GM18507 (cell line): Measurements from ENCODE around the gene DNAH14.
A peak's percentile ranks its signal among the peaks of the same experiment; 100 is the strongest.

ENCODE experiments used
- DNase-seq: peaks from one replicate; pipeline ENCODE4 v3.0.0; 2011; ENCODE audit warnings: low read depth; ENCODE audit not compliant: insufficient read length; ENCODE audit errors: extremely low spot score
- FAIRE-seq: peaks from 2 replicates; lab custom pipeline; 2011; peaks lifted over from hg19 to GRCh38; lab: Jason Lieb, UNC

Gene DNAH14

DNA sequence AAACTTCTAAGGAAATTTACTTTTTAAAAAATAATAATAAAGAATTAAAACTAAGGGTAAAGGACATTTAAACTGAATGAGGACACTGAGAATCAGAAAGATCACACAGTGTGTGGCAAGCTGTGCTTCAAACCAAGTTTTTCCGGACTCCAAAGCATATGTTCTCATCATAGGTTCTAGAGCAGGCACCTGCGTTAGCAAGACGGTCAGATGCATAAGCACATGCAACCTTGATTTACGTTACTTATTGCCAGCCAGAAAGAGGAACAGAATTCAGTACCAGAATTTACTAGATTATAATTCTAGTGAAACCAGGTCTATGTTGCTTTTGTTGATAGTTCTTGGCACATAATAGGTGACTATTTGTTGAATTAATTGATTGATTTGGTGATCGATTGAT lies 504.6 kb downstream of the DNAH14 start:
- DNase-seq, result no peak
- no peak for FAIRE-seq

DNA sequence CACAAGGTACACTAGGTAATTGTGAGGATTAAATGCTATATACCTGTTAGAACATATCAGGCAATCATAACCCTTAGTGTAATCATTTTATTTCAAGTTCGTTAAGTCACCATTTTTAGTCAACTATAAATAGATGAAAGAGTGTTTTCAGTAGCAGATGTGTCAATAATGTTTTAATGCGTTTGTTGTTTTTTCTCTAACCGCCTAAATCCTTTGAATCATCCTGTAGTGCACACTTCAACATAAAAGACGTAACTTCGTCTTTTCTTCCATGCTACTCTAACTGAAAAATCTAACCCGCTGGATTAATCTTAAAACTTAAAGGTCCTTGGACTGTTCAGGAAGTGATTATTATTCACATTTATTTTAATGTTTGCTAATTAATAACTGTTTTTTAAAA lies 505.6 kb downstream of the DNAH14 start:
- DNase-seq, result no peak
- FAIRE-seq, result no peak

DNA sequence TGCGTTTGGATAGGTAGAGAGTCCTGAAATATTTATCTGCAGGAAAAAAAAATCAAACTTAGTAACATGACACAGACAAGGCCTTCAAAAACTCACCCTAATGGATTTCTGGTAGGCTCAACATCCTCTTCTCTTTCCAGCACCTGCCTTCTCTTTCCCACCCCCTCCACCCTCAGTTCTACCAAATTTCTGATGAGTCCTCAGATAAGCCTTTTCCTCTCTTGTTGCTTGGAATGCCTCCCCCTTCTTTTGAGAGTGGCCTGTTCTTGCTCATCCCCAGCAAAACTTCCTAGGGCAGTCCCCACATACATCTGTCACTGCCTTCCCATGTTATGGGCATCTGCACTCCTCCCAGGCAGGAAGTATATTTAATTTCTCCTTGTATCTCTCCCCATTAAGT lies 506.0 kb downstream of the DNAH14 start:
- DNase-seq (no peak), FAIRE-seq (no peak)

DNA sequence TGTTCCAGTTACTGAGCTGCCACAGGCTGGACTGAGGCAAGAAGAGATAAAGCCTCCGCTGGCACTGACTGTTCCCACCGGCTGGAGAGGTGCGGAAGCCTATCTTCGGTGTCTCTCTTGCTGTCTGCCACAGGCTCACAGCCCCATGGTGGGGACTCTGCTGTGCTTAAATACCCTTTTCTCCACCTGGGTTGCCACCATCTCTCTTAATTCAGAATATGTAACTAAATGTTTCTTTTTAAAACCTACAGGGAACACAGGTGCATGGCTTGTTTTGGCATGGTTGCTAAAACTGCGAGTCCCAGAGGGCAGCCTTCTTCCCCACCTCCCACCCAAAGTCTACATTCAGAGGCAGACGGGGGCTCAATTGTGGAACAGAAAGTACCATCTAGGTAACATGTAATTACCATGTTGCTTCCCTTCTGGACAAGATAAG lies 506.5 kb downstream of the DNAH14 start:
- FAIRE-seq, result peak; percentile 82
- DNase-seq, result no peak

DNA sequence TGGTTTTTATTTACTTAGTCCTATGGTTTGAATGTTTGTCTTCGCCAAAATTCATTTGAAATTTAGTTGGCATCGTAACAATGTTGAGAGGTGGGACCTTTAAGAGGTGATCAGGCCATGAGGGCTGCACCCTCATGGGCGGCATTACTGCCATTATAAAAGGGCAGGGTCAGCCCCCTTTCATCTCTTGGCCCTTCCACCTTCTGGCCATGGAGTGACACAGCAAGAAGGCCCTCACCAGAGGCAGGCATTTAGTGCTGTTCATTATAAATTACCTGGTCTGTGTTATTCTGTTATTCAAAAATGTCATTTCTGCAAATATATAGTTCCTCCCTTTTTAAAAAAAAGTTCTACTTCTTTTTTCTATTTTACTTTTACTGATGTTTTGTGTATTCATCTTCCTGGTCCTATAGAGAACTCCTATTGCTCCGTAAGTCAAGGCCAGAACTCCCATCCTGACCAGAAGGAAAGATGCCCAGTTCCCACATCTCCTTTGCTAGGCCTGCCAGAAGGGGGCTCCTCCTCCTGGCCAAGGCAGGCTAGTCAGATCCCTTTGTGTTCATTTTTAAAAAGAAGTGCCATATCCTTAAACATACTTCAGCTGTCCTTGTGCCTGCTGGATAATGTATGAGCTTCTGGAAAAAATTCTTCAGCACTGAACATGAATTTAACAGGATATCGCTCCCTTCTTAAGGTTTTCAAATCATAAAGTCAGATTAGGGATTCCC lies 508.4 kb downstream of the DNAH14 start:
- DNase-seq (no peak), FAIRE-seq (no peak)

DNA sequence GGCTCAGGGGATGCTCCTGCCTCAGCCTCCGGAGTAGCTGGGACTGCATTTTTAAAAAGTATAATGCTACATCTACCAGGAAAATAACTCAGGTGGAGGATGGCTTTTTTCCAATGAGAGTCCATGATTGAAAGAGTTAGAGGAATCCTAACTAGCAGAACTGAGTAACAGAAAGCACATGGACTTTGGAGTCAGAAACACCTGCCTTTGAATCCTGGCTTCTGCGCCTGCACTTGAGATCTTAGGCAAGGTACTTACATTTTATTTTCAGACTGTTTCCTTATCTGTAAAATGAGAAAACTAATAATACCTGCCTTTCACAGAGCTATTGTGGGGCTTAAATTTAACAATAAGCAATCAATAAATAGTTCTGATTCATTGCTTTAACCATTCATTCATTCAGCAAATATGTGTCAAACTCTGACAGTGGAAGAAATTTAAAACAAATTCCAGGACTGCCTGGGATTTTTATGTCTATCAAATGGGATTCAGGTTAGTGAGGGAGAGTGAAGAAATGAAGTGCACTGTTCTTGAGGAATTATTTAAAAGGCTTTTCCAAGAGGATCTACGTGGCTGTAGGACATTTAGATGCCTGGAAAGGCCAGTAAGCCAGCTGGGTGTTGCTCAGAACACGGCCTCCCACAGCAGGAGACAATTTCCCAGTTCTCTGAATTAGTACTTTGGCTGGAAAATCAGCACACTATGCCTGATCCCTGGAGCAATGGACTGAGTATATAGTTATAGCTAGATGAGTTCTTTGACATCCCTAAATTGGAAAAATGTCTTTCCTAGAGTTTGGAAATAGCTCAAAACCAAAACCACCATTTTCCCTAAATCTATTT lies 511.1 kb downstream of the DNAH14 start:
- DNase-seq (no peak), FAIRE-seq (no peak)

DNA sequence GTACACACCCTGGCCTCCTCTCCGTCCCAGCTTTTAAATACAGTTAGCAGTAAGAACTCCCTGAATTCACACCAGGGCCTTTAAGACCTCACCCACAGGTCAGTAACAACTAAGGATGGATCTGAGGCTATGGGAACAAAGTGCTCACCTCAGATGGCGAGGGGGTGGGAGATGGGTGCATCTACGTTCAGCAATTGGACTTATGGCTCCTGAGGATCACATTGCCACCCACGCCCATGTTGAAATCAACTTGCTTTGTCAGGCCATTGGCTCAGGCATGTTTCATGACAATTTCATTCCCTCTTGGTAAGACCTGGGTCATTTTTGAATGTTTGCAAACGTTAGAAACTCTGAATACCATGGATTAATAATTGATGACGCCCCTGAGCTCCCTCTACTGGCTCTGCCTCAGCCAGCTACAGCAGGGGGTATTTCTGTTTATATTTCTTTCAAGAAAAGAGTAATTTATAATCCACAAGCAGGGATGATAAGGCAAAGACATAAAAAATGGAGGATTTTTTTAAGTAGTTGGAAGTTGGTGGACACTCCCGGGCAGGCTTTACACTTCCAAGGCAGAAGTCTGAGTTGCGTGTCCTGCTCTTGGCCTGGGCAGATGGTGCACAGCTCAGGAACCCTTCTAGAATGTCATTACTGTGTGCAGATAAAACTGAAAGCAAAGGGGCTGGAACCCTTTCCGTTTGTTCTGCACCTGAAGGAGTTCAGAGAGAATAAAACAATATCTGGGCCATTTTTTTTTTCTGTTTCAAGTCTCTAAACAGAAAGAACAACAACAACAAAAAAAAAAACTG lies 512.0 kb downstream of the DNAH14 start:
- no peak for DNase-seq
- no peak for FAIRE-seq

DNA sequence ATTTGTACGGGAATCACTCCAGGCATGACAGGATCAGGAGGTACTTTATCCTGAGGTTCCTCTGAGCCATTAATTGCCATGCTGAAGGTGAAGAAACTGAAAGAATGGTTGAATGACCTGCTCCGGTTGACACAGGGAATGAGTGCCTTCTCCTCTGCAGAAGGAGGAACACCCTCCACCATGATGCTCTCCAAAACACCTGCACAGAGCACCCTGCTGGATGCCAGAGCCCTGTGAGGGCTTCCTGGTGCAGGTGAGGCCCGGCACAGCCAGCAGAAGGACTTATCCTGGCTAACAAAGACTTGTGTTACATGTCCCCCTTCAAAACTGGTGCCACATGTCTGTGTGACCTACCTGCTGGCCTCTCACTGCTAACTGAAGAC lies 512.6 kb downstream of the DNAH14 start:
- FAIRE-seq (no peak), DNase-seq (no peak)

DNA sequence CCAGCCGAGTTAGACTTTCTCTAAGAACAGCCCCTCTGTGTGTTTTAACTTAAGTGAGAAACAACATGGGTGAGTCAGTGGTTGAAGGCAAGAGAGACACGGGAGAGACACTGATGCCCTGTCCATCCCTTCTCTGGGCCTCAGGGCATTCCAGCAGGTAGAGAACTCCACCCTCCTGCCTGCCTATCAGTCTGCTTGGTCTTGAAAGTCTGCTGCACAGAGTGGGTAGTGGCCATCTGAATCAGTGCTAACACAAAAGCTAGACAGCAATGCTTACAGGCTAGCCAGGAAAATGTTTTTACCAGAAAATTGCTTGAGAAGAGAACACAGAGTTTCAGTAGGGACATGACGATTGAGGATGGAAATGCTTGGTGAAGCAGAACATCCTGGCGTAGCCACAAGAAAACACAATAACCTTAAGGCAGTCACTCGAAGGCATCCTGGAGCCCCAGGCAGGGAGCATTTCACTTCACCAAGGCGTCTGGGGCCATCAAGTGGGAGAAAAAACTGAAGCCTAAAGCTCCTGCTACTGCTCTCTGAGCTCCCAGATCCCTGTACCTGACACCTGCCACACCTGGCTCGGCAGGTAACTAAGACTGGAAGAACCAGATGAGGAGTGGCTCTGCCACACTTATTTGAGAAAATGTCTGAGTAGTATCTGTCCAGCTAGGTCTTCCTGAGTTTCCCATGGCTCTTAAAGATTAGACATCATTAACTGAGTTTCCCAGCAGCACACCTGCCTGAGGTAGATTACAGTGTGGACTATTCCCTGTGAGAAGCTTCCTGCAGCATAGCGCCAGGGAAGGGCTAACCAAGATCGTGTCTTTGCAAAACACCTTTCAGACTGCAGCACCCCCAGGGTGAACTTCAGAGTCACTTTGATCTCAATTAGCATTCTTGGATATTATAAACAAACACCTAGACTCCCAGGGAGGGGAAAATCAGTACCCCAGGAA lies 516.4 kb downstream of the DNAH14 start:
- FAIRE-seq (no peak), DNase-seq (no peak)

DNA sequence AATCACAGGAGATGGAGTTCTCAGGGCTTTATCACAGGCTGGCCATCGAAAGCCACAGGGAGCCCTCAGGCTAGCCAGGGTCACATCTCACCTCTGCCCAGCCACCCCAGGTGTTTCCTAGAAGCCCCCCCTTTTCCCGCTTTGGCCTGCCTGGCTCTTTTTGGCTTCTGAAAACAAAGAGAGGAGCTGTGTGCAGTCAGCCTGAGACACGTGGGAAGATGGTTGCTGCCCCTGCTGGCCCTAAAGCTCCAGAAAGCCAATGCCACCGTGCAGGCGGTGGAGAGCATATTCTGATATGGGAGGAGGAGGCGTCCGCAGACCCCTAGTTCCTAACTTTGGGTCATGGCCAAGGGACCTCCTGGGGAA lies 517.1 kb downstream of the DNAH14 start:
- DNase-seq, result no peak
- no peak for FAIRE-seq

DNA sequence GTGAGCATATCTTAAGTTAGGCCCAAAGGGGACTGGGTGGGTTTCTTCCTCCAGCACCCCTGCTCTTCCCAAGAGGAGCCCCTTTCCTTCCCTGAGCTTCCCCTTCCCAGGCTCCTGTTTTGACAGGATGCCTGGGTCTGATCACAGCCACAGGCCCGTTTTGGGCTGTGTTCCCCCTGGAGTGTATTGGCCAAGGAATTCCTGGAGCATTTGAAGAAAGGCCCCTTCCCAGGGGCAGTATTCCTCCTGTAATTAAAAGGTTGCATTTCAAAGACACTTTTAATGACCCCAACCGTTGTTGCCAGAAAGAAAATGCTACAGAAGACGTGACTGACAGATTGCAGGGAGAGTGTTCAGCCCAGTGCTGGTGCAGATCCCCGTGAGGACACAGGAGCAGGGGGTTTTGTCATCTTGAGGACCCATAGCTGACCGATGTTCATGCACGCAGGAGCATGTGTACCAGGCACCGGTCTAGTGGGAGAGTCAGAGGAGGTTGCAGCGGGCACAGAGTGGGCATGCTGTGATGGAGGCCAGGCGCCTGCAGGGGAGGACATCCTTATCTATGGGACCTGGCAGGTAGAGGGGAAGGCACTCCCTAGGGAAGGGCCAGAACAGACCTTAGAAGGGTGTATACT lies 517.6 kb downstream of the DNAH14 start:
- DNase-seq (no peak), FAIRE-seq (no peak)

DNA sequence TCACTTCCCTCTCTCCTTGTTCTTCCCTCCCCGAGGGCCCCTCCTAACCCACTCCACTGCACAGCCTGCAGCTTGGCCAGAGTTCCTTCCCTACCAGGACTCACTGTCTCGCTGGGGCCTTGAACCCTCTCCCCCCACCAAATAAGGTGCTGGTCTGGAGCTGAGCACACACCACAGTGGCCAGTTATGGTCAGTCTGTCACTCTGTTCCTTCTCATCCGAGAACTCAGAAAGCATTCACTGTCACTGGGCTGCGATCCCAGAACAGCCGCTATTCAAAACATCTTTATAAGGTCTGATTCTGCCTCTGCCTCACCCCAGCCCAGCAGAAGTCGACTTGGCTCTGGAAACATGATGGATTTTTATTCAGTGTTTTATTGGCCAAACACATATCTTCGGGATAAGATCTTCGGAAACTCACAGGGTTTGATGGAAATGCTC lies 518.2 kb downstream of the DNAH14 start:
- FAIRE-seq, result no peak
- no peak for DNase-seq

DNA sequence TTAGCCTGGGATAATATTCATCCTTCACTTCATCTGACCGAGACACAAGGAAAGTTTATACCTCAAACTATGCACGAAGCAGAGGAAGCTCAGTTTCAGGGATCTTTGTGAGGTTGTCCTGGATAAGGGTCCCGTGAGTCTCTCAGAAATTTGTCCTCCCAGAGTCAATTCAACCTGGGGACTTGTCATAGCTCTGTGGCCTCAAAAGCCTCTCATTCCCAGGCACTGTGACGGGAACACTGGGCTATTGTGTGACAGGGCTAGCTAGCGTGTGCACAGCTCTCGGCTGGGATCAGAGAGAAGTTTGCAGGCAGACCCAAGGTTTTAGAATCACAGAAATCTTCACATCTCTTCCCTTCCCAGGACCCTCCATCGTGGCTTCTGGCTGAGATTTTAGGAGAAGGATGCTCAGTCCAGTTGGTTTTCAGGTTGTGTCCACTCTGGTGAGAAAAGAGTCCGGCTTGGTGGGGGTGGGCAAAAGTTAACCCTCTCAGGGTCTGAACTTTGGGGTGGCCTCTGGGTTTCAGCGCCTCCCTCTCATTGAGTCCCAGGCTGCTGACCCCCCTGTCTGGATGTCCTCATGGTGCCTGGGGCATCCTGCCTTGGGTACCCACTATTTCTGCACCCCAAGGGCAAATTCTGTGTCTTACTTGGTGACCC lies 518.8 kb downstream of the DNAH14 start:
- DNase-seq (no peak), FAIRE-seq (no peak)
